GM21529 (cell line): ENCODE results near the gene PLEKHM3.
"Not testable (repeated sequence)": the region's sequence is repeated elsewhere in the genome, so short reads cannot be mapped to it uniquely, and the experiment has no call there.

Experiments used
- ATAC-seq: cut with Tn5 transposase; IDR thresholded peaks from one replicate; pipeline ENCODE4 v1.9.1; 2021; ENCODE audit not compliant: unreplicated experiment

The PLEKHM3 gene

DNA sequence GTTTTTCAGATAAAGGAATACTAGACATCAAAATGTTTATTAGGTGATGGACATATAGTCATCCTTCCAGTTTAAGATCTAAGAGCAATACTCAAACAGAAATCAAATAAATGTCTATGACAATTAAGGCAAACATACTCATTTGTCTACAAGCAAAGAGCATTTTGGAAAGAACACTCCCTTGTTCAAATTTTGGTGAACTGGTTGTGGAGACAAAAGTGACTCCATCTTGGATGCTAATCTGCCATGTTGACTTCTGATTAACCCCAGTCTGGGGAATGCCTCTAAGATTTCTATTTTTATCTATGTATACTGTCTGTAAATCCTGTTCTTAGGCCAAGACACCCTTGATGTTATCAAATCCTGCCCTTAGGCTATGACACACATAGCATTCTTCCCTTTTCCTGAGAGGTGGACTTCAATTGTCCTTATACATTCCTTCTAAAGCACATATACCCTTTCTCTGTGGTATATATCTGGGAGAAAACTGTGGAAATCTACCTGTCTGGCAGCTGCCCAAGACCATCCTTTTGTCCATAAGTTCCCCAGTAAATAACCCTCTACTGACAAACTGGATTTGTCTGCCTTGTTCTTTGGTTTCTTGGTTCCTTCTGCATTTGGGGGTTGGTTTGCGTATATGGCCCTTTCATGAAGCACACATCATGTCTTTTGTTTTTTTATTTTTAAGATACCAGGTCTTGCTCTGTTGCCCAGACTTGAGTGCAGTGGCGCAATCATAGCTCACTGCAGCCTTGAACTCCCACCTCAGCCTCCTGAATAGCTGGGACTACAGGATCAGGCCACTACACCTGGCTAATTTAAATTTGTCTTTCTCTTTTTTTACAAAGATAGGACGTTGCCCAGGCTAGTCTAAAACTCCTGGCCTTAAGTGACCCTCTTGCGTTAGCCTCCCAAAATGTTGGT lies 12.5 kb upstream of the PLEKHM3 start:
- ATAC-seq = no peak

DNA sequence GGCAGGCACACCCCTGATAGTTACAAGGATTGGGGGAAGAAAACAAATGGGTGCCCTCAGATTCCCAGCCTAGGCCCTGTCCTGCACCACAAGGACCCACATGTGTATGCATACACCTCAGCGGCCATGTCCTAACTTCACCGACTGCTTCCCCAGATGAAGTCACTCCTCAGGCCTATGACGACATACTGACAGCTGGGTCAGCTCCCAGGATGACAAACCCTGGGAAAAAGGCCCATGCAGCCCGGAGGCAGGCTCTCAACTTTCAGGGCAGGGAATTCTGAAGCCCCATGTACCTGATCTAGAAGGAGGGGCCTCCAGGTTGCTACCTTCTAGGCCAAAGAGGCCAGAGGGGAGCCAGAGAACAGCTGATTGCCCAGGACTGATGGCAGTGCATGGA lies 11.0 kb upstream of the PLEKHM3 start:
- ATAC-seq = no peak

DNA sequence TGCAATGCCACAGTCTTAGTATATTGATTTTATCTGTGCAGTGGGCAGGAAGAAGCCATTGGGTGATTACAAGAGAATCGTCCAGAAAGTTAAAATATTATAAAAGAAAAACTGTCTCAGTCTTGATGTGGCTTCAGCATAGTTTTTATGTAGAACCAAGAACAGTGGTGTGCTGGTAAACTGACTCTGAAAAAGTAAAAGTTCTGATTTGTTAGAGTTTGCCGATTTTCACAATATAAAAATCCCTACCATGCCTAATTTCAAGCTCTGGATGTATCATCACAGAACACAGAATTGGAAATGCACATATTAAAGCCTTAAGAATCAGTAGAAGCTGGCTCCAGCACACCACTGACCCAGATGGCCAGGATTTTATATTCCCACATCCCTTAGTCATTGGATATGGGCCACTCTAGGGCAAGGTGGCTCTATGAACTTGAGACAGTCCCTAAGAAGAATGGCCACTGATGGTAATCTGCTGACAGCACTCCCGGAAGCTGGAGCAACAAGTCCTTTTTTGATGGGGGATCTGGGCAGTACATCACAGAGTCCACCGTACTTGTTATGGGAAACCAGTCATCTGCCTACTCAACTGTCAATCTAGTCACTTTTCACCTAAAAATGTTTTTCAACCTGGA lies 9.3 kb upstream of the PLEKHM3 start:
- no peak for ATAC-seq

DNA sequence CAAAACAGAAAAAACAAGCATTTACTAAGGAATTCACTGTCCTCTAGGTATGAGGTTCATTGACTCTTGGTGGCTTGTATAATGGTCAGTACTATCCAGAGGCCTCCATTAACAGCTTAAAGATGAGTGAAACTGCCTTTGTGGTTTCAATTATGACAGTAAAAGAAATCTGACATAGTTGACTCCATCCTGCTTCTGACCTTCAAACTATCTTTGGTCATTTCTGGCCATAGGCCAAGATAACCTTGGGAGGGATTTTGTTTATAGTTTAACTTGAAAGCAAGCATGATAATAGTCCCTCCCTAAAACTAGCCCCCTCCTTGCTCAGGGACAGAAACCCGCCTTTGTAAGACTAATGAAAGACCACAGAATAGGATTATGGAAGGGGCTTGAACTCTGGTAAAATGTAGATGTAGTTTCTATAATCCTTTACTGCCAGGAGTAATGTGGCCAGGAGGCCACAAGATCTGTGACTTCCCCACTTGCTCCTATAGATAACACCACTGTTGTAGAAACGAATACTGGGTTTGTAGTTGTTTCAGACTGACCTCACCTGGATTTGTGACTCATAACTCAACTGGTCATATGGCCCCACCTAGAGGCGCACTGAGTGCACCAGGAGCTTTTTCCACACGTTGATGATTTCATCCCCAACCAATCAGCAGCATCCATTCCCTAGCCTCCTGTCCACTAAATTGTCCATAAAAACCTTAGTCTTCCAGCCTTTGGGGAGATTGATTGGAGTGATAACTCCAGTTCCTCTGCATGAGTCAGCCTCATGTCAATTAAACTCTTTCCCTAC lies 8.6 kb upstream of the PLEKHM3 start:
- peak; percentile 94 for ATAC-seq

DNA sequence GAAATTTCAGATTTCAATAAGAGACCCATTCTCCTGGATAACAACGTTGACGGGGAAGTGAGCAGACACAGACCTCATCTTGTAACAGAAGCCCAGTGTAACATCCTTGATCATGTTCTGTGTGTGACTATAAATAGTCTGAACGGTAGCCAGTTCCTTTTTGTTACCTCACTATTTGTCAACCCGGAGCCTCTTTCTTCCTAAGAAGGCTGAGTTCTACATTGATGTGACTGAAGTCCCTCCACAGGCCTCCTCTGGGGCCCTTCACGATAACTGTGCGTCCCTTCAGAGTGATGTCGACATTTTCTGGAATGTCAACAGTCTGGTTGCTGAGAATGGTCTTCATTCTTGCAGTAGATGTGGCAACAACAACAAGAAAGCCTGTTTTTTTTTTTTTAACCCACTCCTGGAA lies 6.3 kb upstream of the PLEKHM3 start:
- ATAC-seq = no peak

DNA sequence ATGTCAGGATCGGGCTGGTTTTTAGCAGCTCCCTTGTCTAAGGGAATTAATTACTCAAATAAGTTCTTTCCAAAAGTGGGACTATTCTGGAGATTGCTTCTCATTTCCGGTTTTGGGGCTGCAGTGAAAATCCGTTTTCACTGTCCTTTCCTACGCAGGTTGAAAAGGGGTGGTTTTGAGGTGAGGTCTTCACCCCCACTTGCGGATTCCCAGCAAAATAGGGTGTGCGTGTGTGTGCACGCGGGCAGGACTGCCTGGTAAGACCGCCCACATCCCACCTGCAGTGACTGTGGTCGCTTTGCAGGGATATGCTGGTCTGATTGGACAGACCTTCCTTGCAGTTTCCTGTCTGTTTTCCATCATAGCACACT lies 472 bp upstream of the PLEKHM3 start:
- ATAC-seq = peak; percentile 20

DNA sequence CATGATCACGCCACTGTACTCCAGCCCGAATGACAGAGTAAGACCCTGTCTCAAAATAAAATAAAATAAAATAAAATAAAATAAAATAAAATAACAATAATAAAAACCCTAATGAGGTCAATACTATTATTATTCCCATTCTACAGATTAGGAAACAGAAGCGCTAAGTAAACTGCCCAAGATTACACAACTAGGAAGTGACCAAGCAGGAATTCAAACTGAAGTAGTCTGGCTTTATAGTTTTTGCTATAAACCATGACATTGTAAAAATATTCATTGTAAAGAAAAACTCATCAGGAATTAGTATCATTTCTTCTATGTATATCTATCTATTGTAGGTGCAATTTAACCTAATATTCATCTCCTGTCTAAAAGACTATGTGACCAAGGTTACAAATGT lies 1.2 kb downstream of the PLEKHM3 start:
- no peak for ATAC-seq

DNA sequence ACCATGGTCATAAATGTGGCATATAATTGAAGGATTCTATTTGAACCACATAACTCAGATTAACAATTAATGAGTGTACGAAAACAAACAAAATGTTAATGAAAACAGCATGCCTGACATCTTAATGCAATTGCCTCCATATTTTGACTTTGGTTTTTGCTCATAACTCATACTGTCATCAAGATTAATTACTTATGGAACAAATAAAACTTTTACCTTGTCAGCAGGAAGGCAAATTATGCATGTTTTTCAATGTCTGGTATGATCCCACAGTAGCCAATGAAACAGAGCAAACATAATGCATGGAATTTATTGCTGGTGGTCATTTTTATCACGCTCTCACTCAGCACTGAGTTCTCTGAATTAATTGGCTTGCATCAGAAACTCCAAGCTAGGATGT lies 5.1 kb downstream of the PLEKHM3 start:
- no peak for ATAC-seq

DNA sequence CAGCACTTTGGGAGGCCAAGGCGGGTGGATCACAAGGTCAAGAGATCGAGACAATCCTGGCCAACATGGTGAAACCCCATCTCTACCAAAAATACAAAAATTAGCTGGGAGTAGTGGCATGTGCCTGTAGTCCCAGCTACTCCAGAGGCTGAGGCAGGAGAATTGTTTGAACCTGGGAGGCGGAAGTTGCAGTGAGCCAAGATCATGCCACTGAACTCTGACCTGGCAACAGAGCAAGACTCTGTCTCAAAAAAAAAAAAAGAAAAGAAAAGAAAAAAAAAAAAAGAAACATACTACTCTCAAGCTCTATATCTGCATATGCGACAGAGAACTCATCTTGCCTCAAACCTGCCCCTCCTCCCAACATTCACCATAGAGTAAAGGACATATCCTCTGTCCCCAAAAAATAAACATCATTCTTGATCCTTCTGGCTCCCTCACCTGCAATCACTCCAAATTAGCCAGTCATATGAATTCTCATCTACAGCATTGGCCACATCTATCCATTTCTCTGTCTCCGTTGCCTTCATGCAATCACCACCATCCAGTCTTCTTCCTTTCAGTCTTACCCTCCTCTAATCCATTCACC lies 7.1 kb downstream of the PLEKHM3 start:
- ATAC-seq = not testable (repeated sequence)

DNA sequence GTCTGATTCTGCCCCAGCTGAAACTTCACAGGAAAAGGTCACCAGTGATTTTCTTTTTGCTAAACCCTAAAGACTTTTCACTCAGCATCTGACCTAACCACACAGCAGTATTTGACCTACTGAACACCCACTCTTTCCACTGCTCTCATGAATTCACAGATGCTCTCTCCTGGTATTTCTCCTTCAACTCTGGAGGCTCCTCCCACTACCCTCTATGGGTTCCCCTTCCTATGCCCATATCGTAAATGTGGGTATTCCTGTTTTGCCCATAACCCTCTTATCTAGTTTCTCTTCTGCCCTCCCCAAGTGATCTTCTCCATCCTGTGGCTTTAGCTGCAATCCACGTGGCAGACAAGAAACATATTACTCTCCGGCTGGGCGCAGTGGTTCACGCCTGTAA lies 7.6 kb downstream of the PLEKHM3 start:
- ATAC-seq = no peak

DNA sequence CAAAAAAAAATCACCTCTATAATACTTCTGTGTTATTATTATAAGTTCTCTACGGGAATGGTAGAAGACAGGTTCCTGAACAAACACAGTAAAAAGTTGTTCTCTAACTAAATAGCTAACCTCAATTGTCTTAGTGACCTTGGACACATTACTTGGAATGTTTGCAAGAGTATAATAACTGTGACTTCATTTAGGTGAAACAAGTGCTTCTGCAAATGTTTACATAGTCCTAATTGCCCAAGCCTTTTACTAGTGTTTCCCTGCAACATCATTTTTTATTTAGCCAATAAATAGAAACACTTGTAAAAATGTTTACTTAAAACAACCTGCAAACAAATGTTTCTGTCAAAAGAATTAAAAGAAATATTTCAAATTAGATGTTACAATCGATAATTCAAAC lies 9.9 kb downstream of the PLEKHM3 start:
- no peak for ATAC-seq

DNA sequence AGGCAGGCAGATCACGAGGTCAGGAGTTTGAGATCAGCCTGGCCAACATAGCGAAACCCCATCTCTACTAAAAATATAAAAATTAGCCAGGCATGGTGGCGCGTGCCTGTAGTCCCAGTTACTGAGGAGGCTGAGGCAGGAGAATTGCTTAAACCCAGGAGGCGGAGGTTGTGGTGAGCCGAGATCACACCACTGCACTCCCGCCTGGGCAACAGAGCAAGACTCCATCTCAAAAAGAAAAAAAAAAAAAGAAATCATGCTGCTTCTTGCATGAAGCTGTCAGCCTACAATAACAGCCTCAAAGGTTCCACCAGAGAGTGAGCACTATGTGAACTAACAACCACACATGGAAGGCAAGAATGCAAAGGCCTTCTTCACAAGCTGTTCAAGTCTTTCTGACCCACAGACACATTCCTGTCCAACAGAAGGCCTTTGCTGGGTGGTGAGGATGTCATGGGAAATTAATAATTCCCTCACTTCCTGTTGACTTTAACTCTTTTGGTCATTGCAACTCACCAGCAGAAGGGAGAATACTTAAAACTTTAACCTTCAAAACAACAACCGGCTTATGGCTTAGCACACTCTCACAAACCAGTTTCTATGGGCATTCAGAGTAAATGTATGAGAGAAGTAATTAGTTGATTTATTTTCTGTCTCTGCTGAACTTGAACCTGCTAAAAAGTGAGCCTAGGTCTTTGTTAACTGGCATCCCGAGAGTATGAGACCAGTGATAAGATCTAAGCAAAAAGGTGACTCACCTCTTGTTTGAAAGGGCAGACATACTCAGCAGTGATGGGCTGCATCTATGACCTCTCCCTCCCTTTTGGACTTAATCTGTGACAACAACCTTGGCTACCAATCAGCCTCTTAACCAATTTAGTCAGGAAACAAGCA lies 11.8 kb downstream of the PLEKHM3 start:
- no peak for ATAC-seq

DNA sequence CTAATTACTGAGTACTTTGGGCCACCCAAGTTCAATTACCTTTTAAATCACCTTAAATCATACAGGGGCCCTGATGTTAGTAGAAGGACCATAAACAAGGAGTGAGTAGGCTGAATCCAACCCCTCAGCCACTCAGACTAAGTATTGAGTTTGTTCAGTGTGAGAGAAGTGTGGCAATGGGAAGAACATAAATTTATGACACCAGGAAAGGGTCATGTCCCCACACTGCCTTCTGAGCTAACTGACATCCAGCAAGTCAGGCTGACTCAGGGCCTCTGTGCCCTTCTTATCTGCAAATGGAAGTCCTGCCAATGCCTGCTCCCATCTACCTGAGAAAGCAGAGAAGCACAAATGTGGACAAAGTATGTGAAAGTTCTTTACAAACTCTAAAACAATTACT lies 12.9 kb downstream of the PLEKHM3 start:
- no peak for ATAC-seq

DNA sequence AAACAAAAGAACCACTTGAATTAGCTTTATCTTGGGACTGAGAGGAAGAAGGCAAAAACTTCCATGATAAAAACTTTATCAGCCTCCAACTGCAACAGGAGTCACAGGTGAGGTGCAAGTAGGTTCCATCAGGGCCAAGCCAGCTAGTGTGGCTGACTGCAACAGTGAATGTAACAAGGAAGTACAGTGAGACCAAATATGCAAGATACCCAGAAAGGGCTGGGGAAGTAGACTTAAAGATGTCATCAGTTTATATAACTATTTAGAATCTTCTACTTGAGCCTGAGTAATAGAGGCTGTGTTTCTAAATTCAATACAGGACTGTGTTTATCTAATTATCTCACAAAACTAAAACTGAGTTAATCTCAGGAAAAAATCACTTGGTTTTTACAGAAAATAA lies 14.8 kb downstream of the PLEKHM3 start:
- ATAC-seq = no peak

DNA sequence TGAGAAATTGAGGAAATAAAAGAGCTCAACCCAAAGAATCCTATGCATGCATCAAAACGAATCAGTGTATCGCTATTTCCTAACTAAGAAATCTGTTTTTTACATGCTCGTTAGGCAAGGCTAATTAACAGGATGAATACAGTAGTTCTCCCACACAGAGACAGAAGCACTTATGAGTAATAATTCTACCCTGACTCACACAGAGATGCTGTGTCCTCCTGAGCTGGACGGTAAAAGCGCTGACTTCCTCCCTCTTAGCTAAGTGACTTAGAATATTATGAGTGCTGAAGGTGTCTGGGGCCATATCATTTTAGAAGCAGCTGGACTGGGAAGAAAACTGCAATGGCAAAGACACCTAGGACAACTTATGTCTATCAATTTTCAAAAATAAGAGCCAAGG lies 18.5 kb downstream of the PLEKHM3 start:
- no peak for ATAC-seq

DNA sequence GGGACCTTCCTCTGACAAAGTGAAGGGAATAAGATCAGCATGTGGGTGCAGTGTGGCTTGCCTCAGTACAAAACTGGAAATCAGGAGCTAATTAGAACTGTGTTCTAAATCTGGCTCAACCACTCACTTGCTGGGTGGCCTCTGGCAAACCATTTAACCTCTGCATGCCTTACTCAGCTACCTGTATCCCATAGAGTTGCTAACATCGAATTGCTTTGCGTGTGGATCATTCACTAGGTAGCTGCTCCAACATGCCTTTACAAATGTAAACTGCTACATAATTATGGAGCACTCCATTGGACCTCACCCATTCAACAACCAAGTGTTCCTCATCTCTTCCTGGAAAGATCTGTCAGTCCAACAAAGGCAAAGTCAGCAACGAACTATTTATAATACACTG lies 19.0 kb downstream of the PLEKHM3 start:
- ATAC-seq = no peak

DNA sequence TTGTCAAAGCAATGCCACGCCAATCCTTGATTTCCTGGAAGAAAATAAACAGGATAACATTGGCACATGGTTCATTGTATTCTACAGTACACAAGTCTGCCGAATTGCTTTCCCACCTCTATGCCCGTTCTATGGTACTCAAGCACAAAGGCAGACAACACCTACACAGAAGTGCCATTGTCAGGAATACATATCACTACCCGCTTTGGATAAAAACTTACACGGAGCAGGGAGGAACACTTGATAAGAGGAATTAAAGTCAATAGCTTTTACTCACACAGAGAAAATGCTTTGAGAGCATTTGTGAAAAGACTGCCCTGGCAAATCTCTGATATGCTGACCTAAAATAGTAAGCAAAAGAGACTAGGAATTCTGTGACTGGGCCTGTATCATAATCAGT lies 23.4 kb downstream of the PLEKHM3 start:
- no peak for ATAC-seq

DNA sequence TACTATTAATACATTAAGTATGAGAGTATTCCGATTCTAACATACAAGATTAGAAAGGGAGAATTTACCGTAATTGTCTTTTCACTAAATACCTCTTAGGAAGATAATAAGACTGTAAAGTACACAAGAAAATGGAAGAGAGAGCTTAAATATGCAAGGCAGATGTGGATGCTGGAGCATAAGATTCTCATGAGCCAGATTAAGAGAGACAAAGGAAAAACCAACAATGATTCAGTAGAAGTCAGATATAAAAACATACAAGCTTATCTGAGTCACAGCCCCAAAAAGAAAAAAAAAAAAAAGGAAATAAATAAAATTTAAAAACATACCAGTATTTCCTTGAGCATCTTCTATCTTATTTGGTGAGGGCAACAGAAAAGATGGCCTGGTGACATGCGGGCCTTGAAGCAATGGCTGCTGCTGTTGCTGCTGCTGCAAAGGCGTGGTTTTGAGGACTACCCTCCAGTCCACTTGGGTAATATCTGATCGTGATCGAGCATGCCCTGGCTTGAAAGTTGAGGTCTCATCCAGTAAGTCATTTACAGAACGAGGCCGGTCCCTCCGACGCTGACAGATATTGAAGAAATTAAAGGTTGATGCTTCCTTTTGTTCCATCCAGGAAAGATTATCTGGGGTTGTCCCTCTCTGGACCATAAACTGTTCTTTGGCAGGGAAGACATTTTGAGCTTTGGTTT lies 24.5 kb downstream of the PLEKHM3 start:
- no peak for ATAC-seq

DNA sequence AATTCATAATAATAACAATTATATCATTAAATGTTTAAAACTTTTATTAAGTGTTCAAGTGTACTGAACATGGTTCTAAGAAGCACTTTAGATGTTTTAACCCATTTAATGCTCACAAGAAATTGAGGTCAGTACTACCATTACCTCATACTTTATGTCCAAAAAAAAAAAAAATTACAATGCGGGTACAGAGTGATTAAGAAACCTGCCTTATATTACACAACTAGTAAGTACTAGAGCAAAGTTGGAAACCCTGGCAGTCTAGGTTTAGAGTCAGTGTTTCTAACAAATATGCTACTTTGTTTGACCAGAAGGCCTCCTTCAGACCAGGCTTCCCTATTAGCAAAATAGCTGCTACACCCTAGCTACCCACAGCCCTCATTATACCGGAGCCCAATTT lies 28.5 kb downstream of the PLEKHM3 start:
- no peak for ATAC-seq

DNA sequence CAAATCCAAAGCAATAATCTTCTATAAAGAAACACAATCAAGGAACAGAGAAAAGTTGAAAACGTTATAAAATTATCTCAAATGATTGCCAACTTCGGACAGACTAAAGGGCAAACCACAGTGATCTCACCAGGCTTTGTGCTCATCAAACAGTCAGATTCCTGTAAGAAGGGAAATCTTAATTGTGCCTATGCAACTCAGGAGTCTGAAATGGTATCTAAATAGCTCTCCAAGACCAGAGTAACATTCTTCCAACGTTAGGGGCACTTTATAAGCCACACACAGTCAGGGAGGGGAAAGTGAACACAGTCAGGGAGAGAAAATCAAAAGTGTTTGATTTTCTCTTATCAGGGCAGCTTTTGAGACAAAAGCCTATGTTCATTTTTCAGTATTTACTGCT lies 29.4 kb downstream of the PLEKHM3 start:
- no peak for ATAC-seq
